ENCODE data around the gene SLC35D1.

- TF ChIP-seq CTCF (IDR thresholded peaks at IDR 0.05 in 4 of 5, conservative IDR thresholded peaks at IDR 0.05 in 1 of 5) (no peak), POLR2A (IDR thresholded peaks at IDR 0.05) (no peak)
These were observed 33.2 kb downstream of the SLC35D1 start for GRCh38 chr1:67020765-67021164.

Measured in gastrocnemius medialis (tissue), 4 donors.